ENCODE data around the gene CSNK1A1.
"Not testable (repeated sequence)": the region's sequence is repeated elsewhere in the genome, so short reads cannot be mapped to it uniquely, and the experiment has no call there.

CSNK1A1 gene

GRCh38 chr5:149521739-149522685 is 29.2 kb downstream of the CSNK1A1 start:
- TF ChIP-seq CTCF (IDR thresholded peaks at IDR 0.05; ENCODE audit: low read depth, low read length) = no peak
- no peak overlapping the region for H3K4me3 ChIP-seq (replicated peaks in 1 of 2; ENCODE audit: low read depth in 2 of 2, low read length in 2 of 2)
- no peak for DNase-seq (ENCODE audit: low read depth in 2 of 2)

GRCh38 chr5:149519601-149520000 is 31.6 kb downstream of the CSNK1A1 start:
- peak in 1 of 2 donors; percentile 42 for DNase-seq (ENCODE audit: low read depth in 2 of 2)
- no peak for TF ChIP-seq CTCF (IDR thresholded peaks at IDR 0.05; ENCODE audit: low read depth, low read length)
- H3K4me3 ChIP-seq (replicated peaks in 1 of 2; ENCODE audit: low read depth in 2 of 2, low read length in 2 of 2) = no peak overlapping the region

- no peak for TF ChIP-seq CTCF (IDR thresholded peaks at IDR 0.05; ENCODE audit: low read depth, low read length)
- peak in 1 of 2 donors; percentile 15 for DNase-seq (ENCODE audit: low read depth in 2 of 2)
- no peak overlapping the region for H3K4me3 ChIP-seq (replicated peaks in 1 of 2; ENCODE audit: low read depth in 2 of 2, low read length in 2 of 2)
Observed at GRCh38 chr5:149518620-149519019, 32.6 kb downstream of the CSNK1A1 start.

- peak; percentile 41 to 52 for DNase-seq (ENCODE audit: low read depth in 2 of 2)
- no peak overlapping the region for H3K4me3 ChIP-seq (replicated peaks in 1 of 2; ENCODE audit: low read depth in 2 of 2, low read length in 2 of 2)
- TF ChIP-seq CTCF (IDR thresholded peaks at IDR 0.05; ENCODE audit: low read depth, low read length) = no peak
Observed at GRCh38 chr5:149517461-149518122, 33.6 kb downstream of the CSNK1A1 start.

- no peak for DNase-seq (ENCODE audit: low read depth in 2 of 2)
- TF ChIP-seq CTCF (IDR thresholded peaks at IDR 0.05; ENCODE audit: low read depth, low read length) = no peak
- H3K4me3 ChIP-seq (replicated peaks in 1 of 2; ENCODE audit: low read depth in 2 of 2, low read length in 2 of 2) = no peak overlapping the region
Observed at GRCh38 chr5:149514512-149514911, 36.7 kb downstream of the CSNK1A1 start.

- not testable (repeated sequence) for DNase-seq (ENCODE audit: low read depth in 2 of 2); H3K4me3 ChIP-seq (replicated peaks in 1 of 2; ENCODE audit: low read depth in 2 of 2, low read length in 2 of 2)
Observed at GRCh38 chr5:149513372-149513947, 37.8 kb downstream of the CSNK1A1 start.

GRCh38 chr5:149510136-149510535 is 41.1 kb downstream of the CSNK1A1 start:
- TF ChIP-seq CTCF (IDR thresholded peaks at IDR 0.05; ENCODE audit: low read depth, low read length) = no peak
- no peak for DNase-seq (ENCODE audit: low read depth in 2 of 2)
- no peak overlapping the region for H3K4me3 ChIP-seq (replicated peaks in 1 of 2; ENCODE audit: low read depth in 2 of 2, low read length in 2 of 2)
